Measurements from ENCODE around the gene ARHGAP11B.
"Not testable (repeated sequence)": the region's sequence is repeated elsewhere in the genome, so short reads cannot be mapped to it uniquely, and the experiment has no call there.

The ARHGAP11B gene

DNA sequence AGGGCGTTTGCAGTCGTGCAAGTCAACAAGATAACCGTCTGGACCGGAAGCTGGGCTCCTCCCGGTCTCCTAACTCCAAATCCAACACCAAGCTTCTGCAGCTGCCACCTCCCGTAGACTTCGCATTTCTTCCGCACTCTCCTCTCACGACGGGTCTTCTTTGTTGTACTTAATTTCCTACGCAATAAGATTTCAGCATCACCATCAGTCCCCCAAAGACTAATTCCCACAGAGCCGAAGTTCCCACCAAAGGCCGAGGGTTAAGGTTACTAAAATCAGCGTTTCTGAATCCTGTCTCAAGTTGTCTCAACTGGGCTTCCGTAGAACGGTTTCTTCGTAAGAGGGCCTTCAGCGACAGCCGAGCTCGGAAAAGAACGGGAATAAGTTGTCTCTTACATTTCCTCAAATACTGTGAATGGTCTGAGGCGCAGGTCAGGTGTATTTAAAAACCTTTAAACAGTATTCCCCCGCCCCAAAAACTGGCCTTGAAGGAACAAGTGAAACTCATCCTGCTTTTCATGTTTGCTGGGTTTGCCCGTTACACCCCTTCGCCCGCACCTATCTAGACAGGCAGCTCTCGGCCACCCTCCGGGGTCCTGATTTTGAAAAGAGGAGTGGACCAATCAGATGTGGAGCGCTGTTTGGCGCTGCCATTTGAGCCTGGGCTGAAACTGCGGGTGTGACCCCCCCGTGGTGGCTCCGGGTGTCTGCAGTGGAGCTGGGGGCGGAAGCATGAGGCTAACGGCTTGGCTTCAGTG is at the start of gene ARHGAP11B:
TSS of gene ARHGAP11B (plus strand) at position 693 of the 758 bp plus-strand sequence.
- peak; percentile 95 for DNase-seq (ENCODE audit: low read depth)

DNA sequence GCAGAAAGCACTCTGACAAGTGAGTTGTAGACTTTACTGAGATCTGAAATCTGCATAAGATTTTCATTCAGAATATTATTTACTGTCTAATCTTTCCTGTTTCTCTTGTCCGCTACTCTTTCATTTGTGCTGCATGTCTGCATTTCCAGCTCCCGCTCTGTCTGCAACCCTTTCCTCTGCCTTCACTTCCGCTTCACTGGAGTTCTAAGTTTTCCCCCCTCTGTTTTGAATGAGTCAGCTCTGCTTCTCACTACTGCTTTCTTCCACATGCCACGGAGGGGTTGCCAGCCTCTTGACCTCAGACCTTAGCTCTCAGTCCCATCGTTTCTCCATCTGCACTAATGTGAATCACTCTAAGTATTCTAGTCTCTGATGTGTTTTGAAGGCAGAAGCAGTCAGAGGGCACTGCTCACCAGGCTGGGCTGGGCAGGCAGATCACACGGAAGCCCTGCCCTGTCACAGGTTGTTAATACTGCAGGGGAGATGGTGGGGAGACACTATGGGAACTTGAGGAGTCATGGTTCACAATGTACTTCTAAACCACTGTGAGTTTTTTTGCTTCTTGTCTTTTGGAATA is 46.4 kb upstream of the ARHGAP11B start:
- not testable (repeated sequence) for DNase-seq (ENCODE audit: low read depth)

DNA sequence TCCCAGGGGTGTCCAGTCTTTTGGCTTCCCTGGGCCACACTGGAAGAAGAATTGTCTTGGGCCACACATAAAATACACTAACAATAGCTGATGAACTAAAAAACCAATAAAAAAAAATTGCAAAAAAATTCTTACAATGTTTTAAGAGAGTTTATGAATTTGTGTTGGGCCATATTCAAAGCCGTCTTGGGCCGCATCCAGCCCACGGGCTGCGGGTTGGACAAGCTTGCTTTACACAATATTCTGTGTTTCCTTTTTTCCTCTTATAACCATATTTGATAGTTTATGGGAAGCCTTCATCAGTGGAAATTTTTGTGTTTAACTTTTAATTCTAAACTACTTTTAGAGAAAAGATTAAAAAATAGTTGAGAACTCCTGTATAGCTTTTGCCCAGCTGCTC is 45.2 kb upstream of the ARHGAP11B start:
- DNase-seq (ENCODE audit: low read depth): not testable (repeated sequence)

DNA sequence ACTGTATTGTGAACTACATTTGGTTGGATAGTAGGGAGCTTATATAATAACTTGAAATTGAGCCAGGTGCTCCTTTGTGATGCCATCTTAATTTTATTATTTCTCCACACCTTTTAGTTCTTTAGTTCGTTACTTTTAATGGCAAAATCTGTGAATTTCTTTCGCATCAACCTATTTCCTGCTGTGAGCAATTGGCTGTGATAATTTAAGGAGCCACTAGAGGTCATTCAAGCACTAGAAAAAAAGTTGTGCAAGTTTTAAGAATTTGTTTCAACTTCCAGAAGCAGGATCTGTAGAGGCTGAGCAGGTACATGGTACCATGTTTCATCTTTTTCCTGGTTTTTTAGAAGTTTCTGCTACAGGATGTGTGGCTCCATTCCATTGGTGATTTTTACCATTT is 27.0 kb upstream of the ARHGAP11B start:
- not testable (repeated sequence) for DNase-seq (ENCODE audit: low read depth)

DNA sequence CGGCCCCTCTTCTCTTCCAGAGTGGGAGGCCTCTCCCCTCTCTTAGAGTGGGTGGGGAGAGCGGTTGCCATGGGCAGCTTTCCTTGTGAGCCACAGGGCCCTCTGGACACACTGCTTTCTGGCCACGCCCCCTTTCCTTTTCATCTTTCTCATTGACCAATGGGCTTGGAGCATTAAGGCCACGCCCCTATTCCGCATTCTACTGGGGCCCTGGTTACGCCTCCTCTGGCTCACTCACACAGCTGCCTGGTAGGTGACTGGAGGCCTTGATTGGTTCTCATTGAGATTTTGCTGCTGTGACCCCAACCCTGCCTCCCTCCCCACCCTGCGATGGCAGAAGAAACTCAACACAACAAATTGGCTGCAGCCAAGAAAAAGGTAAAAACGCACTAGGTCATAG is 22.1 kb upstream of the ARHGAP11B start, which contains the start of gene GOLGA8H:
TSS of gene GOLGA8H (plus strand) at position 233 of the 400 bp plus-strand sequence. CDS start at position 331, 98 bp downstream.
- DNase-seq (ENCODE audit: low read depth): not testable (repeated sequence)

DNA sequence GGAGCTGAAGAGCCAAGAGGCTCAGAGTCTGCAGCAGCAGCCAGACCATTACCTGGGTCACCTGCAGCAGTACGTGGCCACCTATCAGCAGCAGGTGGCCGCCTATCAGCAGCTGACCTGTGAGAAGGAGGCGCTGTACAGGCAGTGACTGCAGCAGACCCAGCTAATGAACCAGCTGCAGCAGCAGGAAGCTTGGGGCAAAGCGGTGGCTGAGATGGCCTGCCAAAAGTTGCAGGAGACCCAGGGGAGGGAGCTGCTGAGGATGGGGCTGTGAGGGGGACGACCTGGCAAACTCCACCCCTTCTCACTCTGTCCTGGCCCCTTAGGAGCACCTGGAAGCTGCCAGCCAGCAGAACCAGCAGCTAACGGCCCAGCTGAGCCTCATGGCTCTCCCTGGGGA is 13.7 kb upstream of the ARHGAP11B start:
- DNase-seq (ENCODE audit: low read depth): not testable (repeated sequence)

DNA sequence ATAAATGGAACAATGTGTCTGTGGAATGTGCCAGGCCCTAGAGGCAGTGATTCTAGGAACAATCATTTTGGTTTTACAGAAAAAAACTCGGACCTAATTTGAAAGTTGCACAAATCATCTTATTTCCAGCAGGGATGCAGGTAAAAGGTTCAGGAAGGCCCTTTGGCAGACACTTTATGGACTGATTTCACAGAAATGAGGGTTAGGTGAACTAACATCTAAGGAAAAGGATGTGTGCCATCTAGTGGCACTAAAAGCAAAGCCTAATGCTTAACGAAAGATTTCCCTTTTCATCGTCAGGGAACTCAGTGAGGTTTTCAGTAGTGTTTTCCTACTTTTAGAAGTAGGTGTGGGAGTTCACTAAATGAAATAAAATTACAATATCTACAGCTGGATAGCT is 4.6 kb upstream of the ARHGAP11B start:
- DNase-seq (ENCODE audit: low read depth): peak; percentile 54

DNA sequence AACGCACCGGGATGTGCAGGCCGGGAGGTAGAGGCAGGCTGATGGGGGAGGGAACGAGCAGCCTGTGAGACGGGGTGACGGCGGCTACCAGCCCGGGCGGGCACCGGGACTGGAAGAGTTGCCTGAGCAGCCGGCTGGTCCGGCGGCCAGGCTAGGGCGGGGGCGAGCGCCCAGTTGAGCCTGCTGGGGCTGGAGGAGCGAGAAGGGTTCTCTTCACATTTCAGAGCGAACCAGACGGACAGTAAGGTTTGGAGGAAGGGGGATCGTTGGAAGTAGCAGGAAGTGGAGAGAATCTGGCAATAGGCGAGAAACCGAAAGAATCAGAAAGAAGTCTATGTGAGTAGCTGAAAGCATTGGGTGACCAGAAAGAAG is 252 bp downstream of the ARHGAP11B start:
- DNase-seq (ENCODE audit: low read depth): not testable (repeated sequence)

DNA sequence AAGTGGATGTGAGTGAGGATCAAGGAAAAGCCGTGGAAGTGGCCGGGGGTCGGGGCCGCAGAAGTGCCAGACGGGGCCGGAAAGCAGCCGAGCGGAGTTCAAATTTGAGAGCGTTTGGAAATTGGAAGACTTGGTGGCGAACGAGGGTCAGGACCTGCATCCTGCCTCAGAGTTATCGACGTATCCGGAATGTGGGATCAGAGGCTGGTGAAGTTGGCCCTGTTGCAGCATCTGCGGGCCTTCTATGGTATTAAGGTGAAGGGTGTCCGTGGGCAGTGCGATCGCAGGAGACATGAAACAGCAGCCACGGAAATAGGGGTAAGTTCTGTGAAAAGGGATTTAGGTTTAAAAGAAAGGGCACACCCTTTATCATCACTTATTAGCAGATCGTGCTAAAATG is 704 bp downstream of the ARHGAP11B start:
- DNase-seq (ENCODE audit: low read depth): not testable (repeated sequence)

DNA sequence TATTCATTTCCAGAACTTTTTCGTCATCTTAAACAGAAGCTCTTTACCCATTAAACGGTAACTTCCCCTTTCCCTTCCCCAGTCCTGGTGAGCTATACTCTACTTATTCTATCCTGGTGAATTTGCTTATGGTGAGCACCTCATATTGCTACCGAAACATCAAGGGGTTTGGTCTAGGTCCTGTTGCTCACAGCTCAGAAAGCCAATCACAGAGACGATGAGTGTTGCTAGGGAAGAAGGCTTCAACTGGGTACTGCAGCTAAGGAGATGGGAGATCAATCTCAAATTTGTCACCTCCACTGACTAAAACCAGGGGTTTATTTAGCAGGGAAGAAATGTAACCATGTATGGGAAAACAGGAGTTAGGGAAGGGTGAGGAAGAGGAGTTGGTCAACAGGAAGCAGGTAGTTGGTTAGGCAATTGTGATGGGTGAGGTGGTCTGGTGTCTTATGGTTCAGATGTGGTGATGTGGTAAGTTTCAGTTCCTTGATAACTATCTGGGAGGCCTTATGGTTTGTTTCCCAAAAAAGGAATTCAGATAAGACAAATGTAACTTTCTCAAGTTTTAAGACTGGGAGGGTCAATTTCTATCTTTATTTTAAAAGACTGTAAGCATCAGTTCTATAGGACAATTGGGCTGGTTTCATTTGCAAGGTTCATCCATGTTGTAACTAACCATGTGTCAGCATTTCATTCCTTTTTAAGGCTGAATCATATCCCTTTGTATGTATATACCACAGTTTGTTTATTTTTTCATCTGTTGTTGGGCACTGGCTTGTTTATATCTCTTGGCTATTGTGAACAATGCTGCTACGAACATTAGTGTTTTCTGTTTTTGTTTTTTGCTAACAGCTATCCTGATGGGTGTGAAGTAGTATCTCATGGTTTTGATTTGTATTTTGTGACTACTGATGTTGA is 24.3 kb downstream of the ARHGAP11B start:
- no peak for DNase-seq (ENCODE audit: low read depth)

DNA sequence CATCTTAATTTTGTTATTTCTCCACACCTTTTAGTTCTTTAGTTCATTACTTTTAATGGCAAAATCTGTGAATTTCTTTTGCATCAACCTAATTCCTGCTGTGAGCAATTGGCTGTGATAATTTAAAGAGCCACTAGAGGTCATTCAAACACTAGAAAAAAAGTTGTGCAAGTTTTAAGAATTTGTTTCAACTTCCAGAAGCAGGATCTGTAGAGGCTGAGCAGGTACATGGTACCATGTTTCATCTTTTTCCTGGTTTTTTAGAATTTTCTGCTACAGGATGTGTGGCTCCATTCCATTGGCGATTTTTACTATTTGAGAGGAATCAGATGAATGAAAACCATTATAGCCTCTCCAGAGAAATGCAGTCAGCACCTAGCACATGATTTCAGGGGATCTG is 35.2 kb downstream of the ARHGAP11B start:
- peak; percentile 27 for DNase-seq (ENCODE audit: low read depth)

DNA sequence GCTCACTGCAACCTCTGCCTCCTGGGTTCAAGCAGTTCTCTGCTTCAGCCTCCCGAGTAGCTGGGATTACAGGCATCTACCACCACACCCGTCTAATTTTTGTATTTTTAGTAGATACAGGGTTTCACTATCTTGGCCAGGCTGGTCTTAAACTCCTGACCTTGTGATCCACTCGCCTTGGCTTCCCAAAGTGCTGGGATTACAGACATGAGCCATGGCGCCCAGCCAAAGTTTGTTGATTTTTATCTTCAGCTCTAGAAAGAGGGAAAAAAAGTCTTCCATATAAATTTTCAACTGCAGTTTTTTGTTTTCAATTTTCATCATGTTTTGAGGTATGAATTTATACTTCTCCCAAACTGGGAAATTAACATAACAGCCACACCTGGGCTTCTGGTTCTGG is 43.7 kb downstream of the ARHGAP11B start:
- DNase-seq (ENCODE audit: low read depth): not testable (repeated sequence)

DNA sequence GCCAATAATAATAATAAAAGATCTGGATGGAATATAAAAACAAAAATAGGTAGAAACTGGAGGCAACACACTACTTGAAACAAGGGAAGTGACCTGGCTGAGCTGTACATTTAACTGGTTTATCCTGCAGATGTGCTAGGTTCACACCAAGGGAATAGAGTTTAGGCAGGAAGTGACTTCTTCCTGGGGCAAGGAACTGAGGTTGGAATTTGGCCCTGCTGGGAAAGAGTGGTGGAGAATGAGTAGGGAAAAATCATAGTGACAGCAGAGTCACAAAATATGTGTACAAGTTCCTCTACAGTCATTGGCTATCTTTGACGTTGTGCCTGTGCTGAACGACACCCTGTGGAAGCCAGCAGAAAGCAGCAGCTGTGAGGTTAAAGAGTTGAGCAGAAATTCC is 44.1 kb downstream of the ARHGAP11B start:
- no peak for DNase-seq (ENCODE audit: low read depth)

DNA sequence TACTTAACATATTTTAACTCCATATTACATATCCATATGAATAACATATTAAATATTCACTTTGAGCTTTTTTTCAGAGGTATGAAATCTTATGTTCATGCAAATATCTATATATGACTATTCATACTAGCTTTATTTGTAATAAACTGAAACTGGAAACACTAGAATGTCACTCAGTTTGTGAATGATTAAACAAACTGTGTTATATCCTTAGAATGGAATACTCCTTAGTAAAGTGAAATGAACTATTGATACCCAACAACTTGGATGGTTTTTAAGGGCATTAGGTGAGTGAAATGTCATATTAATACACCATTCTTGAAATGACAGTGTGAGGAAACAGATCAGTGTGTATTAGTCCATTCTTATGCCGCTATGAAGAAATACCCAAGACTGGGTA is 45.4 kb downstream of the ARHGAP11B start:
- DNase-seq (ENCODE audit: low read depth): no peak

DNA sequence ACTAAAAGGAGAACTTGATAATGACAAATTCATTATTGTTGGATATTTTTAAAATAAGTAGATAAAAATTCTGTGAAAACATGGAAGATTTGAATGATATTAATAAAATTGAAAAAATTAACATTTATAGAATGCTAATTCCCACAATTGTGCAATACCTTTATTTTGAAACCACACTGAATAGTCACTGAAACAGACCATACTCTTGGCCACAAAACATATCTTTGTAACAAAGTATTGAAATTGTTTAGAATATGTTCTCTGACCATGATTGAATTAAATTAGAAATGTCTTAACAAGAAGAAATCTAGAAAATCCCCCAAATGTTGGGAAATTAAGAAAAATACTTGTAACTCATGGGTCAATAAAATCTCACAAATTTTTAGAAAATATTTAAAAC is 49.2 kb downstream of the ARHGAP11B start:
- no peak for DNase-seq (ENCODE audit: low read depth)

DNA sequence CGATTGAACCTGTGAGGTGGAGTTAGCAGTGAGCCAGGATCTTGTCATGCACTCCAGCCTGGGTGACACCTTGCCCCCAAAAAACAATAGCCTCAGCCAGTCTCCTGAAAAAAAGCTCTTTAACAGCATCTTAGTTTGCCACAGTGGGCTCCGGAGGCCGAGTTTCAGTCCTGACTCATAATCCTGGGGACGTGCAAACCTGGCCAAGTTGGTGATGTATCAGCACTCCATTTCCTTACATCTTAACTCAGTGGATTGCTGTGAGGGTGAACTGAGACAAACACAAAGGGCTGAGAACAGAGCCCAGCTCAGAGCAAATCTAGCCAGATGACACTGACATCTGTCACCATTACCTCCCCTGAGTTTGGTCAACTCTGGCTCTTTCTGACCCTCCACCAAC is 50.0 kb downstream of the ARHGAP11B start:
- not testable (repeated sequence) for DNase-seq (ENCODE audit: low read depth)

DNA sequence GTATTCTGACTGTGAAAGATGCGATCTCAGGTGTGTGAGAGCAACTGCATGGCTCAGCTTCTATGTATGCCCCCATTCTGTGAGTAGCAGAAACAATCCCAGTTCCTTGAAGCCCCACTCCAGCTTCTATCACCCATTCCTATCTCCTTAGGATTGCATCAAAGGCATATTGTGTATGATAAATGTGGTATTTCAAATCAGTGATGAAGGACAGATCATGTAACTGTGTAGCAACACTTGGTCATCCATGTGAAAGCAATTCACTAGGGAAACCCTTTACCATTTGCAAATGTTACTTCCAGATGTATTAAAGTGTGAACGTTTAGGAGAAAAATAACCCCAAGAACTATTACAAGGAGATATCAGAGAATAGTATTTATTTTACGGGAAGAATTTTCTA is 55.1 kb downstream of the ARHGAP11B start:
- DNase-seq (ENCODE audit: low read depth): not testable (repeated sequence)

DNA sequence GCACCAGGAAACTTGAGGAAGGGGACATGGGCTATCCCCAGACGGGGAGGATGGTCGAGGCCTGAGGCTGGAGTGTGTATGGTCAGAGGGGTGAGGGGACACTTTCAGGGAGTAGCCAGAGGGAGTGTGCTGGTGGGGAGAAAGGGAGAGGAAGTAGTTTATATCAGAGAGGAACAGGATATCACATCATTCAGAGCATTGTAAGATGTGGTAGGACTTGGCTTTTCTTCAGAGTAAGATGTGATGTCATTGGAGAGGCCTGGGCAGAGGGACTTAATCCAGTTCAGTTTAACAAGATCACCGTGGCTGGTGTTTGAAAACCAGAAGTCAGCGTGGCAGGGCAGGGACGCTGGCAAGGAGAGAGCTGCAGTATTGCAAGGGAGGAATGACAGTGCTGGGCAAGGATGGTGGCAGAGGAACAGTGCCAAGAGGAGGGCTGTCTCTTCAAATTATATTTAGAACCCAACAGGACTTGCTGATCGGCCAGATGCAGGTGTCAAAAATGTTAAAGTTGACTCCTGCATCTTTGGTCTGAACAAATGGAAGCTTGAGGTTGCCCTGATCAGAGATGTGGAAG is 59.9 kb downstream of the ARHGAP11B start:
- not testable (repeated sequence) for DNase-seq (ENCODE audit: low read depth)

DNA sequence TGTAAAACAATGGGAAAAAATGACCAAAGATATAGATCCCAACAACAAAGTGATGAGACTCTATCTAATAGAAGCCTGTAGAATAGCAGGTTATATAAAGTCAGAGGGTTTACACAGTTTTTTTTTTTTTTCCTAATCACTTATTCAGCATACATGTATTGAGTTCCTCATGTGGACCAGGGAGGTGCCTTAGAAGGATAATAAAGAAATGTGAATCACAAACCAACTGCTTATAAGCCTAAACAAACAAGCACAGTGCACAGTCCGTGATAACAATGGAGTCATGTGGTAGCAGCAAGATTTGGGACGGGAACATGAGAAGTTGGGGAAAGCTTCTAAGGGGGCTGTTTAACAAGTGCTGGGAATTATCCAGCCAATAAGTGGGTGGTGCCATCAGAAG is 60.7 kb downstream of the ARHGAP11B start:
- DNase-seq (ENCODE audit: low read depth): not testable (repeated sequence)

All from renal cortical epithelial cell (primary cell).